GM18502 (cell line): ENCODE results near the gene HOXB9.

Experiments
- ATAC-seq: cut with Tn5 transposase; IDR thresholded peaks from one replicate; pipeline ENCODE4 v1.9.1; 2021; ENCODE audit warnings: mild to moderate bottlenecking; ENCODE audit not compliant: unreplicated experiment, poor library complexity

HOXB9 gene

DNA sequence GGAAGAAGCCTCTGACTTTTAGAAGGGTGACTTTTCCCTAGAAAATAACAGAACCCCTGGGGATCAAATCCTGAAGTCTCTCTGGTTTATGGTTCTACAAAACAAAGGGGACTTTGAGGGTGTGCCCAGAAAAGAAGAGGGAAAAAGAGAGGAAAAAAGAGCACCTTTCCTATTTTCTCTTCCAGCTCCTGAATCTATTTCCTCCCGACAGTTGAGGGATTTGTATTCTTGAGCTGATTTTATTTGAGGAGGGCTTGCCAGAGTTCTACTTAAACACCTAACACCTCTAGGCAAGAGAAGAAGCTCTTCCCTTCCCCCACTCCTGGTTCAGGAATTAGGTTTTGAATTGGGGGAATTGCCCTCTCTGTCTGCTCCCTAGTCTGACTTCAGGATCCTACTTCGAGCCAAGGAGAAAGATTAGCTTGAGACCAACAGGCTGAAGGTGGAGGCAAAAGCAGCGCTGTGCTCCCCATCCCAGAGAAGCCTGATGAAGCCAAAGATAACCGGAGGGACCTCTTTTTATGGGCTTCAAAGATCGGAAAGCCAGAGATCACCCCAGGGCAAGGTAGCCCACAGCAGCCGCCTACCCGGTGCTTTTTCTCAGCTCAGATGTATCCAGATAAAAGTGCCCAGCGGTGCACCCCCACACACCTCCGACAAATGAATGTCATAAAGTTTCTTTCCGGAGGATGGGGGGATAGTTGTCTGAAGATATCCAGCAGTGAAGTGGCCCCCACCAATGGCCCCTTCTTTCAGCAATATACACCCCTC lies 36.9 kb downstream of the HOXB9 start:
- ATAC-seq, result no peak

GRCh38 chr17:48588528-48588927 lies 37.6 kb downstream of the HOXB9 start:
- no peak for ATAC-seq

DNA sequence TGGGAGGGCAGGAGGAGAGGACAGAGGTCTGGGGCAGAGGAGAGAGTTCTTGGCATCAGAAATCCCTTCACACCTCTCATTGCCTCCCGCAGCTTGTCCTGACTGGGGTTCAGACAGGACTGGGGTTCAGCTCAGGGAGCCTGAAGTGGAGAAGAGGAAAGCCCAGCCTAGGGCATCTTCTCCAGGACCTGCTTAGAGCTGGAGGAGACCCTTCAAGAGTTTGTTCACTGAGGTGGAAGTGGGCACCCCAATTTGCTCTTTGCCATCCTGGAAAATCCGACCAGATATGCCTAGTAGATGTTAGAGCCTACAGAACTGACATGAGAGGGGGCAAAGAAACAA lies 38.1 kb downstream of the HOXB9 start:
- no peak for ATAC-seq

- no peak for ATAC-seq
Observed at GRCh38 chr17:48587276-48588073, 38.7 kb downstream of the HOXB9 start.

- ATAC-seq, result no peak
Observed at GRCh38 chr17:48586355-48587258, 39.6 kb downstream of the HOXB9 start.

GRCh38 chr17:48584223-48584741 lies 41.9 kb downstream of the HOXB9 start:
- no peak for ATAC-seq

DNA sequence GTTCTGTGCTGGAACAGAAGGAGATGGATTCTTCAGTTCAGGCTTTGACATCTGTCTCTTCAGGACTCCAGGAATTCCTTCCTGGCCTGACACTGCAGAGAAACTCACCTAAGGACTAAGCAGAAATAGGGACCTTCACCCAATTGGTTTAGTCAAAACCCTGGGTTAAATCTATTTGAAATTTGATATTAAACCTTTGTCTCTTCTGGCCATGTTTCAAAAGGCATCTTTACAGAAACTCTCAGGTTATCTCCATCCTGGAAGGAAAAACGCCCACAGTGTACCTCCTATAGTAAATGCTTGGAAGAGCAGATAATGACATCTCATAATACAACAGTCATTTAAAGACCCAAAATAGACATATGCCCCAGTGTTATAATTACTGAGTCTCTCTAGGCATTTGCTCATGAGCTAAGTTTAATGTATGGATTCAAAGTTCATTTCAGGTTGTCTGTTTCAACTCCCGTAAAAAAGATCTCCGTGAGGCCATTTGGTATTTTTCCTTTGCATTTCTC lies 42.4 kb downstream of the HOXB9 start:
- ATAC-seq, result no peak

- no peak for ATAC-seq
Observed at GRCh38 chr17:48582750-48583069, 43.4 kb downstream of the HOXB9 start.

- no peak for ATAC-seq
Observed at GRCh38 chr17:48579760-48580554, 46.2 kb downstream of the HOXB9 start.

GRCh38 chr17:48579471-48579759 lies 46.7 kb downstream of the HOXB9 start:
- no peak for ATAC-seq

- ATAC-seq, result peak; percentile 36
Observed at GRCh38 chr17:48578616-48579470, 47.3 kb downstream of the HOXB9 start.

DNA sequence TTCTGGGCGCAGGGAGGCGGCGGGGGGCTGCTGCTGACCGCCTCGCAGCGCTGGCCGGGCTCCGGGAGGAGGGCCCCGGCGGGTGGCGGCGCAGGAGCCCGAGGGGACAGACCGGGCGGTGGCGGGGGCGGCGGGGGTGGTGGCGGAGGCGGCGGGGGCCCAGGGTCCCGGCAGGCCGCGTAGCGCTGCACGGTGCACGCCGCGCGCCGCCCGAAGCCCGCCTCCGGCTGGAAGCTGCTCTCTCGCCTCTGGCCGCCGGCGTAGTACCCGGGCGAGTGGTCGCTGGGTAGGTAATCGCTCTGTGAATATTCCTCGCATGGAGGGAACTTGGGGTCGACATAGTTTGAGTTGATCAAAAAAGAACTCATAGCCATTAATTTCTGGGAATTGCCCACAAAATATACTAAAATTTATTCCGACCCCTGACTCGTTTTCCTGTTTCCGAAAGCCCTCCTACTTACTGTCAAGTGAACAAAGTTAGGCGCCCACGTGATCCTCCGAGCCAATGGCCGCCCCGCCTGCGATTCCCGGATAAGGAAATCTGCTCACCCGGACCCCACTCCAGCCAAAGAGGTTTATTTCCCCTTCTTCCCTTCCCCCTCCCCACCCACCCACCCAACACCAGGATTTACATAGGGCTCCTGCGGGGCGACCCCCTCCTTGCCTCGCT lies 48.1 kb downstream of the HOXB9 start, which contains the start of gene HOXB4:
Gene HOXB4, minus strand, starts transcription at position 405 of the 670 bp plus-strand sequence. Its CDS starts 31 bp downstream, at position 374.
- peak; percentile 65 for ATAC-seq

- no peak for ATAC-seq
Observed at GRCh38 chr17:48577330-48577945, 48.7 kb downstream of the HOXB9 start.

DNA sequence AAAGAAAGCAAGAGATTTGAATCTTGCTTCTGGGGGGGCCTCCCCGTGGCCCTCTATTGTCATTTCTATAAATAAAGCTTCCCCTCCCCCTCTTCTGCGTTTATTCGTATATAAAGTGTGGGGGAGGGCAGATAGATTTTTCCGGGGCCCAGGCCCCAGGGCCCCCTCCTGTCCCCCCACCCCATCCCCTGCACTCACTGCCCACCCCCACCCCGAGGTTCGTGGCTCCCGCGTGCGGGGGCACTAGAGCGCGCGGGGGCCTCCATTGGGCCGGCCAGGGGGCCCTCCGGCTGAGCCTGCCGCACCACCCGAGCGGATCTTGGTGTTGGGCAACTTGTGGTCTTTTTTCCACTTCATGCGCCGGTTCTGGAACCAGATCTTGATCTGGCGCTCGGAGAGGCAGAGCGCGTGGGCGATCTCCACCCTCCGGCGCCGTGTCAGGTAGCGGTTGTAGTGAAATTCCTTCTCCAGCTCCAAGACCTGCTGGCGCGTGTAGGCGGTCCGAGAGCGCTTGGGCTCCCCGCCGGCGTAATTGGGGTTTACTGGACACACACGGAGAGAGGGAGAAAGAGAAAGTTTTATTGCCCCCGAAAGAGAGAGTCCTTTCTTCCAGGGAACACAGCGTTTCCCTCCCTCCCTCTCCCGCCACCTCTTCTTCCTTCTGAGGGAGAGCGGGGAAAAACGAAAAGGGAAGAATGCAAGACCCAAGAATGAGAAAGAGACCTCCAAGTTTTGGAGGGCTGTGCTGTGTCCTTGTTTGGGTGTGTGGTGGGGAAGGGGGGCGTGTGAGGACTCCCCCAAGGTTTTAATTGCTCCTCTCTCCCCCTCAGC lies 49.5 kb downstream of the HOXB9 start:
- no peak for ATAC-seq

DNA sequence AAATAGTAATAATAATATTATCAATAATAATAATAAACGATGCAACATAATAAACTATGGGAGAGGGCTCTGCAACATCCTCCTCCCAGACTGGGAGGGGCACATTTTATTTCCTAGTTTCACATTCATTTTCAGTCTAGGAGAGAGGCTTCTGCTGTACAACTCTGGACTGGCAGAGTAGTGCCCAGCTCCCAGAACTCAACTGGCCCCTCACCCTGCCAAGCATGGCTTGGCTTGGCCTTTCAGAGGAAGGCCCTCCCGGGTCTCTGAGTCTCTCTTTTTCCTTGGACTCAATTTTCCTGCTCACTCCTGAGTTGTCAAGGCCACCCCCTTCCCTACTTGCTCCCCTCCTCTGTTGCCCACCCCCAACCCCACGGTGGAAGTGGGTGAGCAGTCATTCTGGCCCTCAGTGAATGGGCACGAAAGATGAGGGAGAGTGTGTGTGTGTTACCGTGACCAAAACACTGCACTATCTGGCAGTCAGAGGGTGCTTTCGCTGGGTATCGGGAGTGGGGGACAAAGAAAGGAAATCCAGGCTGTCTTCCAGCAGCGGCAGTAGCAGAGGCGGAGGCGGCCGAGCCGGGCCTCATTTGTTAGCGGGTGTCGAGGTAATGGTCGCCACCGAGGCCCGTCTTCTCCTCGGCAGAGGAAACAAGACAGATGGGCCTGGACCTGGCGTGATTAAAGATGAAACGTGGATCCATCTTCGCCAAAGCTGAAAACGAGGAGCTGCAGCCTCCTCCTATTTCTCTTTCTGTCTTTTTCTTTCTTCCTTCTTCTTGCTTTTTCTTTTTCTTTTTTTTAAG lies 50.3 kb downstream of the HOXB9 start:
- no peak for ATAC-seq

- ATAC-seq, result no peak
Observed at GRCh38 chr17:48575066-48575582, 51.0 kb downstream of the HOXB9 start.
